Stimulated activated CD4-positive, alpha-beta T cell treated with anti-CD3 and anti-CD28 coated beads, TNF-alpha, amount 100 ng/mL, for 48 hours (primary cell): ENCODE results near the gene HGFAC.
"Not testable (repeated sequence)": the region's sequence is repeated elsewhere in the genome, so short reads cannot be mapped to it uniquely, and the experiment has no call there.

Experiments
- DNase-seq, 3 donors: peaks; one replicate each; pipeline ENCODE4 v3.0.0-alpha.2; 2020; ENCODE audit warnings: low read depth in 3 of 3

Gene HGFAC

DNA sequence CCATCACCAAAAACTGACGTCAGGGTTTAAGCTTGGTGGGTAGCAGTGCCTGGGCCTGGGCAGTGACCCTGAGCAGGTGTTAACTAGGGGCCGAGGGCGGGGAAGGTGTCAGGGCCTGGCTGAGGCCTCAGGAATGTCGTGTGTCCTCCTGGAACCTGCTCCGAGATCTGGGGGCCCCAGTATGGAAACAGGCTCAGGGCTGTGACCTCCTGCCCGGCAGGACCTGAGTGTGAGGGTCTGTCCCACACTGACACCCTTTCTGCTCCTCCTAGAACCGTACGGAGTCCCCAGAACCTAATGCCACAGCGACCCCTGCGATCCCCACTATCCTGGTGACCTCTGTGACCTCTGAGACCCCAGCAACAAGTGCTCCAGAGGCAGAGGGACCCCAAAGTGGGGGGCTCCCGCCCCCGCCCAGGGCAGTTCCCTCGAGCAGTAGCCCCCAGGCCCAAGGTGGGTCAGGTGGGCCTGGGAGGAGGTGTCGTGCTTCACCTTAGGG, 741 bp downstream of the HGFAC start:
- no peak for DNase-seq

DNA sequence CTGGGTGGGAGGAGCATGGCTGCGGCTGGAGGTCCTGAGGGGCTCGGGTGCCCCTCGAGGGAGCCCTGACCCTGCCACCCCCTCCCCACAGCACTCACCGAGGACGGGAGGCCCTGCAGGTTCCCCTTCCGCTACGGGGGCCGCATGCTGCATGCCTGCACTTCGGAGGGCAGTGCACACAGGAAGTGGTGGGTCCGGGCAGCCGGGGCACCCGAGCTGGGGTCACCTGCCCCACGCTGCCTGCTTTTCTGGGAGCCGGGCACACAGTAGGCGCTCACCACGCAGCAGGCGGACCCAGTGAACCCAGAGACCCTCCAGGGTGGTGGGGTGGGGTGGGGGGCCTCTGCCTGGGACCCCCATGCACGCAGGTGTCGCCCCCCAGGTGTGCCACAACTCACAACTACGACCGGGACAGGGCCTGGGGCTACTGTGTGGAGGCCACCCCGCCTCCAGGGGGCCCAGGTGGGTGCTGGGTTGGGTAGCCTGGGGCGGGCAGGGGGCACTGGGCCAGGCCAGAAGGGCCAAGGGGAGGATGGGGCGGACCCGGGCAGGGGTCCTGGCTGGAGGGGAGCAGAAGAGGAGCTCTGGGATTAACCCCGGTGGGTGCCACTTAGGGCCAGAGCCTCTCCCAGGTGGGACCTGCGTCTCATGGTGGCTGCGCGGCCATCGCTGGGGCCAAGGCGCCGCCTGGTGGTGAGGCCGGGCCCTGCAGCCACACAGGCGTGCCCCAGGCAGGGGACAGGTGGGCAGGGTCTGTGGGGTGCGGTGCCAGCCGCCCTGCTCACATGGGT, 1.4 kb downstream of the HGFAC start:
- DNase-seq: peak; percentile 44 to 58 (median 45)

- no peak for DNase-seq
Observed at GRCh38 chr4:3443750-3444309, 2.1 kb downstream of the HGFAC start.

DNA sequence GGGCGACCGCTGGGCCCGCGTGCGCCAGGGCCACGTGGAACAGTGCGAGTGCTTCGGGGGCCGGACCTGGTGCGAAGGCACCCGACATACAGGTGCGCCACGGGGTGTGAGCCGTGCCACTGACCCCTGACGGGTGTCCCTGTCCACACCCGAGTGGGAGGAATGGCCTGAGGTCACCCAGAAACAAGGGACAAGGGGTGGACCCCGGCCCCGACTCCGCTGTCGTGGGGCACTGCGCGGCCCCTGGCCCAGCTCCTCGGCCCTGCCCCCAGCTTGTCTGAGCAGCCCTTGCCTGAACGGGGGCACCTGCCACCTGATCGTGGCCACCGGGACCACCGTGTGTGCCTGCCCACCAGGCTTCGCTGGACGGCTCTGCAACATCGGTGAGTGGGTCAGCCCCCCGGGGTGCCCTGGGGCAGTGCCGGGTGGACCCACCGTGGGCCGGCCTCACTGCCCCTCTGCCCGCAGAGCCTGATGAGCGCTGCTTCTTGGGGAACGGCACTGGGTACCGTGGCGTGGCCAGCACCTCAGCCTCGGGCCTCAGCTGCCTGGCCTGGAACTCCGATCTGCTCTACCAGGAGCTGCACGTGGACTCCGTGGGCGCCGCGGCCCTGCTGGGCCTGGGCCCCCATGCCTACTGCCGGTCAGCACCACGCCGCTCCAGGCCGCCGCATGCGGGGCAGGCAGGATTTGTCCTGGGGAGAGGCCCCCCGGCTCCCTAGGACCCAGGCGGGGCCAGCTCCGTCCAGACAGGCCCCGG, 2.8 kb downstream of the HGFAC start:
- no peak for DNase-seq

DNA sequence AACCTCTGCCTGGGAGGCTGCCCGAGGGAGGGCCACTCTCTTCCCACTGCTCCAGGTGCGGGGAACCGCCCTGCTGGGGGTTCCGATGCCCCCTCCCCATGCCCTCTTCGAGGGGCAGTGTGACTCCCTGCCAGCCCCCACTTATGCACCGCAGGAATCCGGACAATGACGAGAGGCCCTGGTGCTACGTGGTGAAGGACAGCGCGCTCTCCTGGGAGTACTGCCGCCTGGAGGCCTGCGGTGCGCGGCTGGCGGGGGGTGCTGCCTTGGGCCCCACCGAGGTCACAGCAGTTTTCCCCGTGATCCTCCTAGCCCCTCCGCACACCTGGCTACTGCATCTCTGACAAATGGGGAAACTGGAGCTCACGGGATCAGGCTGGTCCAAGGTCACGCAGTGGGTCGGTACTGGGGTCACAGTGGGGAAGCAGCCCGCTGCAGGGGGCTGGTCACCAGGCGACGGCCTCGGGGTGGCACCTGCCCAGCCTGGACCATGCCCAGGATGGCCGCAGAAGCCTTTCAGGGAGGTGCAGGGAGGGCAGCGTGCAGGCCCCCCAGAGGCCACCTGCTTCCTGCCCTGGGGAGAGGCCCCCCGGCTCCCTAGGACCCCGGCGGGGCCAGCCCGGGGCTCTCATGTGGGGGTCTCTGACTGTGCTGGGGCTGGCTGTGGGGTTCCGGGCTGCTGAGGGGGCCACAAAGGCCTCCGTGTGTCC, 3.5 kb downstream of the HGFAC start:
- no peak for DNase-seq

DNA sequence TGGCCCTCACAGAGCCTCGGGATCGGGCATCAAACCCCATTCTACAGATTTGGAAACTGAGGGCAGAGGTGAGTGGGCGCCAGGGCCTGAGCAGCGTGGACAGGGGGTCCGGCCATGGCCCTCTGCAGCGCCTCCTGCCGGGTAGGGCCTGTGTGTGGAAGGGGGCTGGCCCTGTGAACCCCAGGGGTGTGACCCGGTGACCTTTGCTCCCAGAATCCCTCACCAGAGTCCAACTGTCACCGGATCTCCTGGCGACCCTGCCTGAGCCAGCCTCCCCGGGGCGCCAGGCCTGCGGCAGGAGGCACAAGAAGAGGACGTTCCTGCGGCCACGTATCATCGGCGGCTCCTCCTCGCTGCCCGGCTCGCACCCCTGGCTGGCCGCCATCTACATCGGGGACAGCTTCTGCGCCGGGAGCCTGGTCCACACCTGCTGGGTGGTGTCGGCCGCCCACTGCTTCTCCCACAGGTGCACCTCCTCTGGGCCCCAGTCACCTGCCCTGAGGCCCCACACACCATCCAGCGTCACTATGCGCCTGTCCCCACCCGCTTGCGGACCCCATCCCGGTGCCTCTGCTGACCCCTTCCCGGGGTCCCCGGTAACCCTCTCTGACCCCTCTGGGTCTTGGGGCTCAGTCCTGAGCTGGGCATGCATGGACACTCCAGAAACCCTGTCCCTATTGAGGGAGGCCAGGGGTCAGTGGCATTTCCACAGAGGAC, 4.2 kb downstream of the HGFAC start:
- no peak for DNase-seq

GRCh38 chr4:3446631-3447320, 5.0 kb downstream of the HGFAC start:
- no peak for DNase-seq

DNA sequence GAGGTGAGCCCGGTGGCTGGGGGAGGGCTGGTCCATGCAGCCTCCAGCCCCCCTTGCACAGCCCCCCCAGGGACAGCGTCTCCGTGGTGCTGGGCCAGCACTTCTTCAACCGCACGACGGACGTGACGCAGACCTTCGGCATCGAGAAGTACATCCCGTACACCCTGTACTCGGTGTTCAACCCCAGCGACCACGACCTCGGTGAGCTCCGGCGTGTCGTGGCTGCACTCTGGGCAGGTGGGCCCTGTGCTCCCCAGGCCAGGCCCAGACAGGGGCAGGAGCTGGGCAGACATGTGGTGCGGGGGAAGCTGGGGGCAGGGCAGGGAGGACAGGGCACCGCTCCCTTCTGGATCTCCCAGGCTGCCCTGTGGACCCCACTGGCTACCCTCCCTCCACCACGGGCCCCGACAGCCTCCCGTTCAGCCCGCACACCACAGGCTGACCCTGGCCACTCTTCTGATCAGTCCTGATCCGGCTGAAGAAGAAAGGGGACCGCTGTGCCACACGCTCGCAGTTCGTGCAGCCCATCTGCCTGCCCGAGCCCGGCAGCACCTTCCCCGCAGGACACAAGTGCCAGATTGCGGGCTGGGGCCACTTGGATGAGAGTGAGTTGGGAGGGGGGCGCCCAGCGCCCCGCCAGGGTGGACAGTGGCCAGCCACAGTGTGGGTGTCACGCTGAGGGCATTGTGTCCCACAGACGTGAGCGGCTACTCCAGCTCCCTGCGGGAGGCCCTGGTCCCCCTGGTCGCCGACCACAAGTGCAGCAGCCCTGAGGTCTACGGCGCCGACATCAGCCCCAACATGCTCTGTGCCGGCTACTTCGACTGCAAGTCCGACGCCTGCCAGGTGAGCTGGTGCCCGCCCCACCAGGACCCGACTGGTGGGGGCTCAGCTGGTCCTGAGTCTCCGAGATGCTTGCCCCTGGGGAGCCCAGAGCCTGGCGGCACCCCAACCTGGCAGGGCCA, 5.9 kb downstream of the HGFAC start:
- DNase-seq: no peak

- DNase-seq: no peak
Observed at GRCh38 chr4:3449047-3449573, 7.3 kb downstream of the HGFAC start.

GRCh38 chr4:3449574-3450534, 8.1 kb downstream of the HGFAC start:
- no peak for DNase-seq

- no peak for DNase-seq
Observed at GRCh38 chr4:3450643-3451042, 8.9 kb downstream of the HGFAC start.

GRCh38 chr4:3451956-3452355, 10.2 kb downstream of the HGFAC start:
- DNase-seq: no peak

GRCh38 chr4:3452376-3452775, 10.6 kb downstream of the HGFAC start:
- DNase-seq: no peak

GRCh38 chr4:3455596-3455995, 13.8 kb downstream of the HGFAC start:
- DNase-seq: not testable (repeated sequence)

DNA sequence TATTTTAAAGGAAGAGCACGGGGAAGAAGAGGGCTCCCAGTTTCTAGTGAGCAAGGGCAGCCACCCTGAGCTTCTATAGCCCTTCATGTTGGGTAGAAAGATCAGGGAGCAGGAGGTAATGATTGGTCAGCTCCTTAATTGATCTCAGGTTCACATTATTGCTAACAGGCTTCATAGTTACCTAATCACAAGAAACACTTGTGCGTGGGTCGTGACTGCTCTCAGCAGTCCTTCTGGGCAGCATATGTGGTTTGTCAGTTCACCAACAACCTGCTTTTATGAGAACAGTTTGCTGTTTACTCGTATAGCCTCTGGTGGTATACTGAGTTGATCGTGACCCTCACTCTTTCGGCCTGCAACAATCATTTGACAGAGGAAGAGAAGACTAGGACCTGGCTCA, 16.6 kb downstream of the HGFAC start:
- DNase-seq: no peak

GRCh38 chr4:3459156-3459555, 17.4 kb downstream of the HGFAC start:
- not testable (repeated sequence) for DNase-seq

GRCh38 chr4:3460926-3461325, 19.2 kb downstream of the HGFAC start:
- no peak for DNase-seq
